Fibroblast of lung (primary cell): ENCODE results near the gene LRRD1.

Source experiments
- CTCF ChIP-seq, 2 donors: IDR thresholded peaks in 1 of 2; conservative IDR thresholded peaks in 1 of 2; 1 replicate in 1 of 2; 2 replicates in 1 of 2; pipeline ENCODE4 v1.5.1; 2011 to 2012; ENCODE audit warnings: low read length in 2 of 2, control low read depth in 1 of 2, inconsistent platforms in 1 of 2, low read depth in 1 of 2, mild to moderate bottlenecking in 1 of 2
- EZH2 ChIP-seq: IDR thresholded peaks from 2 replicates; pipeline ENCODE4 v1.5.1; 2012; ENCODE audit warnings: low read length, control low read depth, mild to moderate bottlenecking; ENCODE audit errors: missing control alignments

GRCh38 chr7:92141161-92141560, 37.8 kb downstream of the LRRD1 start:
- TF ChIP-seq CTCF (conservative IDR thresholded peaks at IDR 0.05 in 1 of 2, IDR thresholded peaks at IDR 0.05 in 1 of 2; ENCODE audit: low read depth in 1 of 2, low read length in 2 of 2) (no peak), EZH2 (no peak)
